Fibroblast of lung (primary cell): Measurements from ENCODE around the gene MYH9. TPM values are rescaled to one million over a fixed set of nuclear protein-coding genes. Genes with fewer than 3 reads are reported as not detected.

ENCODE experiments used
- DNase-seq, 2 donors: peaks; one replicate each; pipeline versions ENCODE4 v3.0.0 to v3.0.0-alpha.2; 2010; ENCODE audit warnings: low read depth in 2 of 2
- H2AFZ ChIP-seq: 2 replicates; pipeline ENCODE4 v1.5.1; 2012; ENCODE audit warnings: low read length, control low read depth, inconsistent platforms
- H3K27ac ChIP-seq: 2 replicates; pipeline ENCODE4 v1.5.1; 2011; ENCODE audit warnings: low read length, control low read depth; ENCODE audit not compliant: insufficient read depth
- H3K27me3 ChIP-seq: 2 replicates; pipeline ENCODE4 v1.5.1; 2011; ENCODE audit warnings: mild to moderate bottlenecking, low read length; ENCODE audit not compliant: control insufficient read depth, insufficient read depth
- H3K36me3 ChIP-seq: 2 replicates; pipeline ENCODE4 v1.5.1; 2011; ENCODE audit warnings: low read length; ENCODE audit not compliant: control insufficient read depth, insufficient read depth
- H3K4me1 ChIP-seq: 2 replicates; pipeline ENCODE4 v1.5.1; 2011; ENCODE audit warnings: low read length; ENCODE audit not compliant: control insufficient read depth, insufficient read depth; ENCODE audit errors: extremely low read depth
- H3K4me2 ChIP-seq: 2 replicates; pipeline ENCODE4 v1.5.1; 2011; ENCODE audit warnings: low read length, control low read depth; ENCODE audit not compliant: insufficient read depth; ENCODE audit errors: extremely low read depth
- H3K4me3 ChIP-seq, 4 experiments: fragments of 200-600 bp in 1 of 4; sonication (generic) in 1 of 4; replicated peaks in 1 of 4; 2 replicates each; pipeline ENCODE4 v1.5.1; 2011 to 2016; ENCODE audit warnings: low read length in 4 of 4, low read depth in 3 of 4, mild to moderate bottlenecking in 3 of 4, control low read depth in 2 of 4, inconsistent platforms in 1 of 4, mixed read lengths in 1 of 4; ENCODE audit not compliant: insufficient read depth in 1 of 4; ENCODE audit errors: control extremely low read depth in 1 of 4
- H3K79me2 ChIP-seq: 2 replicates; pipeline ENCODE4 v1.5.1; 2012; ENCODE audit warnings: mild to moderate bottlenecking, low read length, inconsistent platforms; ENCODE audit not compliant: control insufficient read depth, insufficient read depth
- H3K9ac ChIP-seq: 2 replicates; pipeline ENCODE4 v1.5.1; 2011; ENCODE audit warnings: mild to moderate bottlenecking, low read length, control low read depth; ENCODE audit not compliant: insufficient read depth
- H3K9me3 ChIP-seq: 2 replicates; pipeline ENCODE4 v1.5.1; 2012; ENCODE audit warnings: low read depth, low read length; ENCODE audit not compliant: control insufficient read depth, insufficient read depth
- H4K20me1 ChIP-seq: 2 replicates; pipeline ENCODE4 v1.5.1; 2011; ENCODE audit warnings: low read length; ENCODE audit not compliant: control insufficient read depth, insufficient read depth; ENCODE audit errors: extremely low read depth
- CTCF ChIP-seq, 2 donors: IDR thresholded peaks in 1 of 2; conservative IDR thresholded peaks in 1 of 2; 1 replicate in 1 of 2; 2 replicates in 1 of 2; pipeline ENCODE4 v1.5.1; 2011 to 2012; ENCODE audit warnings: low read length in 2 of 2, control low read depth in 1 of 2, inconsistent platforms in 1 of 2, low read depth in 1 of 2, mild to moderate bottlenecking in 1 of 2
- EZH2 ChIP-seq: IDR thresholded peaks from 2 replicates; pipeline ENCODE4 v1.5.1; 2012; ENCODE audit warnings: low read length, control low read depth, mild to moderate bottlenecking; ENCODE audit errors: missing control alignments
- polyA plus RNA-seq, 2 donors: library from polyadenylated mRNA; depleted of rRNA in 1 of 2; stranded (reverse) in 1 of 2; unstranded in 1 of 2; fragments of >200 nt; gene quantifications; 2 replicates each; pipeline ENCODE4 v1.2.1, GENCODE V29; 2011 to 2012; ENCODE audit warnings: missing spikeins in 1 of 2
- total RNA-seq: library from RNA; depleted of rRNA; stranded (reverse); fragments of >200 nt; gene quantifications from 2 replicates; pipeline ENCODE4 v1.2.1, GENCODE V29; 2014

The MYH9 gene
- total and polyA plus RNA-seq, 2 donors (not counting 1 experiment from before 2014, with no cell fraction given), result 677 to 796 TPM

GRCh38 chr22:36334081-36334820 is 53.5 kb downstream of the MYH9 start:
- no peak for TF ChIP-seq EZH2
- no peak for TF ChIP-seq CTCF (conservative IDR thresholded peaks at IDR 0.05 in 1 of 2, IDR thresholded peaks at IDR 0.05 in 1 of 2; ENCODE audit: low read depth in 1 of 2, low read length in 2 of 2)
- Histone ChIP-seq H4K20me1 (no peaks in the 10 kb centered on the region), H3K27ac (peak overlapping the region; percentile 98), H3K9ac (no peak overlapping the region), H3K36me3 (peaks cover 44% of the 10 kb centered on the region), H3K4me1 (peaks cover 92% of the 10 kb centered on the region), H3K27me3 (no peaks in the 10 kb centered on the region), H3K79me2 (peaks cover 98% of the 10 kb centered on the region), H3K4me2 (no peak overlapping the region), H3K9me3 (no peaks in the 10 kb centered on the region), H2AFZ (no peak overlapping the region), H3K4me3 (no peak overlapping the region)
- DNase-seq, result peak in 1 of 2 donors; percentile 46

DNA sequence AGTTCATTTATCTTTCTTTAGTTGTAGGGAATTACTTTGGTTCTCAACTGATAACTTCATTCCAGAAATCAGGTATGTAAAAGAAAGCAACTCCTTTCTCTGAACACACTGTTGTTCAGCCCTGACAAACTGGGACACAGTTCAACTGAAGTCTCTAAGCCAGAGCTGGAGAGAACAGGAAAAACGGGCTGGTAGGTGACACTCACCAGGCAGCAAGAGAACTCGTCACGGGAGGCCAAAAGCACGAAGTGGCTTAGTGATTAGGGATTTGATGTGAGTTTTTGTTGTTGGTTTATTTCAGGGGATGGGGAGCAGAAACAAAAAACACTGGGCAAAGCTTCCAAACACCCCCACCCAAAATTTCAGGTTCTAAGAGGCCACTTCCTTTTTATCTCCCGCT is 54.1 kb downstream of the MYH9 start:
- Histone ChIP-seq H2AFZ (no peak overlapping the region), H3K9ac (no peak overlapping the region), H3K4me1 (peaks cover 94% of the 10 kb centered on the region), H3K79me2 (peaks cover 99% of the 10 kb centered on the region), H3K9me3 (no peaks in the 10 kb centered on the region), H3K4me2 (no peak overlapping the region), H3K36me3 (peaks cover 44% of the 10 kb centered on the region), H4K20me1 (no peaks in the 10 kb centered on the region), H3K27ac (peak overlapping the region; percentile 98), H3K4me3 (no peak overlapping the region), H3K27me3 (no peaks in the 10 kb centered on the region)
- DNase-seq, result no peak
- TF ChIP-seq EZH2 (no peak), CTCF (conservative IDR thresholded peaks at IDR 0.05 in 1 of 2, IDR thresholded peaks at IDR 0.05 in 1 of 2; ENCODE audit: low read depth in 1 of 2, low read length in 2 of 2) (no peak)

GRCh38 chr22:36332623-36333332 is 55.0 kb downstream of the MYH9 start:
- no peaks in the 10 kb centered on the region for H3K9me3 ChIP-seq
- H3K36me3 ChIP-seq, result peaks cover 48% of the 10 kb centered on the region
- peaks cover 100% of the 10 kb centered on the region for H3K79me2 ChIP-seq
- peak overlapping the region; percentile 98 for H3K27ac ChIP-seq
- H3K9ac ChIP-seq, result peak overlapping the region; percentile 7
- no peaks in the 10 kb centered on the region for H4K20me1 ChIP-seq
- H3K4me3 ChIP-seq, result no peak overlapping the region
- H3K4me1 ChIP-seq, result peaks cover 96% of the 10 kb centered on the region
- H3K4me2 ChIP-seq, result peak overlapping the region; percentile 49
- peak in 1 of 2 donors; percentile 91 for DNase-seq
- no peaks in the 10 kb centered on the region for H3K27me3 ChIP-seq
- no peak for TF ChIP-seq EZH2
- TF ChIP-seq CTCF (conservative IDR thresholded peaks at IDR 0.05 in 1 of 2, IDR thresholded peaks at IDR 0.05 in 1 of 2; ENCODE audit: low read depth in 1 of 2, low read length in 2 of 2), result no peak
- H2AFZ ChIP-seq, result no peak overlapping the region
